CD14-positive monocyte (primary cell): ENCODE measurements around the gene ACOT11. TPM values are rescaled to one million over a fixed set of nuclear protein-coding genes. Genes with fewer than 3 reads are reported as not detected.

Experiments
- DNase-seq, 3 donors: peaks; one replicate each; pipeline ENCODE4 v3.0.0-alpha.2; 2011 to 2022
- H2AFZ ChIP-seq: 2 replicates; pipeline ENCODE4 v1.6.0; 2012; ENCODE audit warnings: mild to moderate bottlenecking, low read depth, low read length, inconsistent platforms; ENCODE audit not compliant: insufficient read depth, poor library complexity, severe bottlenecking
- H3K27ac ChIP-seq, 2 donors: 1 replicate in 1 of 2; 2 replicates in 1 of 2; pipeline ENCODE4 v1.5.1; 2012 to 2013; ENCODE audit warnings: low read length in 2 of 2, control low read depth in 1 of 2, inconsistent platforms in 1 of 2, low read depth in 1 of 2, mild to moderate bottlenecking in 1 of 2
- H3K27me3 ChIP-seq, 2 donors: one replicate each; pipeline versions ENCODE4 v1.6.0 to v1.6.1; 2011 to 2013; ENCODE audit warnings: low read length in 2 of 2; ENCODE audit not compliant: control insufficient read depth in 2 of 2, insufficient read depth in 2 of 2
- H3K36me3 ChIP-seq, 2 donors: replicated peaks in 1 of 2; 1 replicate in 1 of 2; 2 replicates in 1 of 2; pipeline versions ENCODE4 v1.5.1 to v1.6.1; 2012 to 2013; ENCODE audit warnings: low read length in 2 of 2, control low read depth in 1 of 2, inconsistent platforms in 1 of 2, mild to moderate bottlenecking in 1 of 2; ENCODE audit not compliant: insufficient read depth in 2 of 2, control insufficient read depth in 1 of 2
- H3K4me1 ChIP-seq, 2 donors: 1 replicate in 1 of 2; 2 replicates in 1 of 2; pipeline versions ENCODE4 v1.5.1 to v1.6.1; 2012 to 2013; ENCODE audit warnings: low read length in 2 of 2, control low read depth in 1 of 2, inconsistent platforms in 1 of 2, mild to moderate bottlenecking in 1 of 2, moderate library complexity in 1 of 2; ENCODE audit not compliant: insufficient read depth in 2 of 2, control insufficient read depth in 1 of 2
- H3K4me2 ChIP-seq: replicated peaks from 2 replicates; pipeline ENCODE3; 2012; ENCODE audit warnings: low read length, moderate library complexity, mild to moderate bottlenecking; ENCODE audit not compliant: poor library complexity, severe bottlenecking; ENCODE audit errors: extremely low read depth
- H3K4me3 ChIP-seq, 3 experiments: fragments of 200-600 bp in 1 of 3; sonication (generic) in 1 of 3; replicated peaks in 1 of 3; 1 replicate in 2 of 3; 2 replicates in 1 of 3; pipeline ENCODE4 v1.5.1; 2011 to 2013; ENCODE audit warnings: low read length in 3 of 3, mild to moderate bottlenecking in 3 of 3, control low read depth in 2 of 3, low read depth in 2 of 3, inconsistent platforms in 1 of 3, moderate library complexity in 1 of 3
- H3K79me2 ChIP-seq: 2 replicates; pipeline ENCODE4 v1.6.0; 2012; ENCODE audit warnings: mild to moderate bottlenecking, control low read depth, inconsistent platforms, low read length, moderate library complexity; ENCODE audit not compliant: insufficient read depth
- H3K9ac ChIP-seq: 2 replicates; pipeline ENCODE4 v1.6.0; 2017; ENCODE audit warnings: low read length, mild to moderate bottlenecking; ENCODE audit not compliant: insufficient read depth, poor library complexity, severe bottlenecking
- H3K9me3 ChIP-seq, 2 donors: replicated peaks in 1 of 2; 1 replicate in 1 of 2; 2 replicates in 1 of 2; pipeline versions ENCODE4 v1.5.1 to v1.6.1; 2012 to 2013; ENCODE audit warnings: low read length in 2 of 2, control low read depth in 1 of 2; ENCODE audit not compliant: control insufficient read depth in 1 of 2, insufficient read depth in 1 of 2
- H4K20me1 ChIP-seq: 2 replicates; pipeline ENCODE4 v1.6.0; 2012; ENCODE audit warnings: mild to moderate bottlenecking, low read length, control low read depth, moderate library complexity; ENCODE audit not compliant: insufficient read depth
- H3K27ac Mint-ChIP-seq, 7 donors: one replicate each; pipeline ENCODE4 v1.8.0; 2020; ENCODE audit warnings: mild to moderate bottlenecking in 7 of 7, mixed read lengths in 7 of 7, moderate library complexity in 6 of 7, inconsistent platforms in 2 of 7
- H3K27me3 Mint-ChIP-seq, 3 donors: one replicate each; pipeline ENCODE4 v1.8.0; 2021 to 2022; ENCODE audit warnings: low read depth in 3 of 3, mild to moderate bottlenecking in 3 of 3, mixed read lengths in 3 of 3, moderate library complexity in 3 of 3, inconsistent platforms in 1 of 3
- H3K36me3 Mint-ChIP-seq, 2 donors: one replicate each; pipeline ENCODE4 v1.8.0; 2020; ENCODE audit warnings: mixed read lengths in 2 of 2, inconsistent platforms in 1 of 2, mild to moderate bottlenecking in 1 of 2
- H3K4me1 Mint-ChIP-seq: one replicate; pipeline ENCODE4 v1.8.0; 2020; ENCODE audit warnings: mild to moderate bottlenecking, mixed read lengths
- H3K4me3 Mint-ChIP-seq, 2 donors: one replicate each; pipeline ENCODE4 v1.8.0; 2020; ENCODE audit warnings: mild to moderate bottlenecking in 2 of 2, mixed read lengths in 2 of 2, moderate library complexity in 1 of 2
- H3K9me3 Mint-ChIP-seq, 7 donors: one replicate each; pipeline ENCODE4 v1.8.0; 2020 to 2022; ENCODE audit warnings: mixed read lengths in 7 of 7, mild to moderate bottlenecking in 6 of 7, moderate library complexity in 6 of 7, inconsistent platforms in 2 of 7
- WGBS: methylation state at CpG from one replicate; pipeline ENCODE4 v1.1.5; 2013; ENCODE audit warnings: missing lambda C conversion rate; ENCODE audit not compliant: insufficient coverage; 5-methylcytosine and 5-hydroxymethylcytosine counted together
- intact Hi-C, 2 donors: fragments of 100-400 bp; cut with micrococcal nuclease; formaldehyde crosslinking; loops; one replicate each; pipeline versions ENCODE4 v1.15.0 to v1.15.1; 2023
- polyA plus RNA-seq, 3 donors: library from polyadenylated mRNA; depleted of rRNA in 1 of 3; unstranded in 2 of 3; stranded (reverse) in 1 of 3; fragments of 300-500 nt in 2 of 3; fragments of >200 nt in 1 of 3; fragmentation: Illumina TruSeq in 2 of 3; gene quantifications; 1 replicate in 2 of 3; 2 replicates in 1 of 3; pipeline ENCODE4 v1.2.3, GENCODE V29; 2012 to 2021
- TF ChIP-seq, protein P1 (sequence below): fragments of 200-600 bp; IDR thresholded peaks from one replicate; pipeline ENCODE4 v1.8.0; 2022; ENCODE audit warnings: antibody characterized with exemption, mild to moderate bottlenecking

Gene ACOT11
- polyA plus RNA-seq, 3 donors = 0.18 to 2.1 (median 0.79) TPM

DNA sequence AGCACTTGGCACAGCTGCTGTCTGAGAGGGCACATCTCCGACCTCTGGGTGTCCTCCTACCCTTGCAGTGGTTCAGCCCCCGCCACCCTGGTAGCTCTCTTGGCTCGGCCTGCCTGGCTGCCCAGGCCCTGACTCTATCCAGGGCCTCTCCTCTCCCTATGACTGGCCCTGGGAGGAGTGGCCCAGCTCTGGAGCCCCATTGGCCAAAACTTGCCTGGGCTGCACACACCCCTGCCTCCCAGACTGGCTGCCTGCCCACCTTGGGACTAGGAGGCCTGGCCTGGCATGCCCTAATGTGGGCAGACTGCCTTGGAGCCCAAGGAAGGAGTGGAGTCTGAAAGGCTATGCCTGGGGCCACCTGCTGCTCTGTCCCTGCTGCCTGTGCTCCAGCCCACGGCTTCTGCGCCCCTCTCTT is 33.6 kb downstream of the ACOT11 start:
- Histone ChIP-seq H3K9ac (no peak overlapping the region), H3K27me3 (no peaks in the 10 kb centered on the region), H3K4me2 (no peak overlapping the region), H3K4me3 (no peak overlapping the region), H3K27ac (no peak overlapping the region), H4K20me1 (no peaks in the 10 kb centered on the region), H3K9me3 (no peaks in the 10 kb centered on the region), H3K36me3 (no peaks in the 10 kb centered on the region), H3K4me1 (no peaks in the 10 kb centered on the region), H3K79me2 (no peaks in the 10 kb centered on the region), H2AFZ (no peak overlapping the region)
- Mint-ChIP-seq H3K36me3 (peaks cover 0 to 6% of the 10 kb centered on the region in 2 donors), H3K27me3 (peaks cover 0 to 4% (median 0%) of the 10 kb centered on the region in 3 donors), H3K4me1 (peaks cover 2% of the 10 kb centered on the region), H3K27ac (peak overlapping the region in 1 of 7 donors; percentile 32), H3K9me3 (no peaks in the 10 kb centered on the region), H3K4me3 (no peak overlapping the region)
- intact Hi-C loops = no loop called here
- 93% methylated on average over 4 of the region's 5 CpGs for WGBS
- no peak for DNase-seq
- TF ChIP-seq, protein P1, sequence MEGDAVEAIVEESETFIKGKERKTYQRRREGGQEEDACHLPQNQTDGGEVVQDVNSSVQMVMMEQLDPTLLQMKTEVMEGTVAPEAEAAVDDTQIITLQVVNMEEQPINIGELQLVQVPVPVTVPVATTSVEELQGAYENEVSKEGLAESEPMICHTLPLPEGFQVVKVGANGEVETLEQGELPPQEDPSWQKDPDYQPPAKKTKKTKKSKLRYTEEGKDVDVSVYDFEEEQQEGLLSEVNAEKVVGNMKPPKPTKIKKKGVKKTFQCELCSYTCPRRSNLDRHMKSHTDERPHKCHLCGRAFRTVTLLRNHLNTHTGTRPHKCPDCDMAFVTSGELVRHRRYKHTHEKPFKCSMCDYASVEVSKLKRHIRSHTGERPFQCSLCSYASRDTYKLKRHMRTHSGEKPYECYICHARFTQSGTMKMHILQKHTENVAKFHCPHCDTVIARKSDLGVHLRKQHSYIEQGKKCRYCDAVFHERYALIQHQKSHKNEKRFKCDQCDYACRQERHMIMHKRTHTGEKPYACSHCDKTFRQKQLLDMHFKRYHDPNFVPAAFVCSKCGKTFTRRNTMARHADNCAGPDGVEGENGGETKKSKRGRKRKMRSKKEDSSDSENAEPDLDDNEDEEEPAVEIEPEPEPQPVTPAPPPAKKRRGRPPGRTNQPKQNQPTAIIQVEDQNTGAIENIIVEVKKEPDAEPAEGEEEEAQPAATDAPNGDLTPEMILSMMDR = no peak

DNA sequence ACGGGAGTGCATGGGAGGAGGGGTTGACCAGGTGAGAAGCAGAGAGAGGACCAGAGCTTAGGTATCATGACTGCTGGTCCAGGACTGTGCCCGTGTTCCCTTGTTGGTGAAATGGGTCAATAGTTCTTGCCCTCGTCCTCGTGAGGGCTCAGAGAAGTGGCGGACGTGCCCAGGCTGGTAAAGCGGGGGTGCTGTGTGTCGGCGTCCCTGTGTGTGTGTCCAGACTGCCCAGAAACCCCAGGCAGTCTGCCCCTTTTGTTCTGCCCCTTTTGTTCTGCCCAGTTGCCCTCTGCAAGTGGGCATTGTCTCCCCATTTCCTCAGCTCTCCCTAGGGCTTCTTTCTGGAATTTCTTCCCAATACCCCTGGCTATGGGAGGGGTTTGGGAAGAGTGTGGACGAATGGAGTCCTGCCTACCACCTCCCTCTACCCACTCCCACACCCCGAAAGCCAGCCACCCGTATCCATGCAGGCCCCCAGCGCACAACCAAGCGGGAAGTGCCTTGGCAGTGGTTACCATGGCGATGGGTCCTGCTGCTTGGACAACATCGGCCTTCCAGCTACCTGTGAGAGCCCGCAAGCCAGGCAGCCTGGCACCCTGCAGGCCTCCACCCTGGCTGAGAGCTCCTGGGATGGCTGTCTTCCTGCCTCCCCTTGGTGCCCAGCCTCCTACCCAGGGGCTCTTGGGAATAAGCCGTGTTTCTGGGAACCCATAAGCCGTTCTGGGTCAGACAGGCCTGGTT is 34.7 kb downstream of the ACOT11 start:
- Histone ChIP-seq H3K36me3 (no peaks in the 10 kb centered on the region), H2AFZ (no peak overlapping the region), H3K27me3 (no peaks in the 10 kb centered on the region), H3K9ac (no peak overlapping the region), H3K79me2 (no peaks in the 10 kb centered on the region), H3K4me1 (no peaks in the 10 kb centered on the region), H3K4me2 (no peak overlapping the region), H3K9me3 (no peaks in the 10 kb centered on the region), H3K4me3 (no peak overlapping the region), H4K20me1 (no peaks in the 10 kb centered on the region), H3K27ac (no peak overlapping the region)
- TF ChIP-seq, protein P1 = no peak
- Mint-ChIP-seq H3K27me3 (peaks cover 0 to 4% (median 0%) of the 10 kb centered on the region in 3 donors), H3K36me3 (peaks cover 5 to 6% of the 10 kb centered on the region in 2 donors), H3K9me3 (no peaks in the 10 kb centered on the region), H3K4me1 (no peaks in the 10 kb centered on the region), H3K27ac (peak overlapping the region in 1 of 7 donors; percentile 55), H3K4me3 (no peak overlapping the region)
- 91% methylated on average over 16 of the region's 19 CpGs for WGBS
- DNase-seq = no peak
- intact Hi-C loops = no loop called here
